BE2C (cell line): ENCODE data around the gene MAPKAPK5. TPM values are rescaled to one million over a fixed set of nuclear protein-coding genes. Genes with fewer than 3 reads are reported as not detected.

Source experiments
- DNase-seq: peaks from one replicate; pipeline ENCODE4 v3.0.0-alpha.2; 2020
- H3K27me3 ChIP-seq: fragments of 250-450 bp; sonication (Bioruptor Pico); 2 replicates; pipeline ENCODE4 v1.5.1; 2020; ENCODE audit warnings: mild to moderate bottlenecking
- H3K36me3 ChIP-seq: fragments of 250-450 bp; sonication (Bioruptor Pico); 2 replicates; pipeline ENCODE4 v1.5.1; 2020; ENCODE audit warnings: mild to moderate bottlenecking
- H3K4me1 ChIP-seq: fragments of 250-450 bp; sonication (Bioruptor Pico); 2 replicates; pipeline ENCODE4 v1.5.1; 2020
- H3K4me3 ChIP-seq: 2 replicates; pipeline ENCODE4 v1.5.1; 2011; ENCODE audit warnings: low read depth, low read length
- H3K9me3 ChIP-seq: fragments of 250-450 bp; sonication (Bioruptor Pico); 2 replicates; pipeline ENCODE4 v1.5.1; 2020
- polyA plus RNA-seq: library from polyadenylated mRNA; unstranded; fragments of >200 nt; gene quantifications from one replicate; pipeline ENCODE4 v1.2.1, GENCODE V29; 2012; ENCODE audit warnings: low read depth, missing spikeins; ENCODE audit not compliant: insufficient read length, insufficient read depth
- TF ChIP-seq, protein P1 (sequence below): IDR thresholded peaks from 2 replicates; pipeline ENCODE4 v1.5.1; 2012; ENCODE audit warnings: mild to moderate bottlenecking, low read depth, low read length

MAPKAPK5 gene, protein sequence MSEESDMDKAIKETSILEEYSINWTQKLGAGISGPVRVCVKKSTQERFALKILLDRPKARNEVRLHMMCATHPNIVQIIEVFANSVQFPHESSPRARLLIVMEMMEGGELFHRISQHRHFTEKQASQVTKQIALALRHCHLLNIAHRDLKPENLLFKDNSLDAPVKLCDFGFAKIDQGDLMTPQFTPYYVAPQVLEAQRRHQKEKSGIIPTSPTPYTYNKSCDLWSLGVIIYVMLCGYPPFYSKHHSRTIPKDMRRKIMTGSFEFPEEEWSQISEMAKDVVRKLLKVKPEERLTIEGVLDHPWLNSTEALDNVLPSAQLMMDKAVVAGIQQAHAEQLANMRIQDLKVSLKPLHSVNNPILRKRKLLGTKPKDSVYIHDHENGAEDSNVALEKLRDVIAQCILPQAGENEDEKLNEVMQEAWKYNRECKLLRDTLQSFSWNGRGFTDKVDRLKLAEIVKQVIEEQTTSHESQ
- polyA plus RNA-seq = 55.5 TPM

DNA sequence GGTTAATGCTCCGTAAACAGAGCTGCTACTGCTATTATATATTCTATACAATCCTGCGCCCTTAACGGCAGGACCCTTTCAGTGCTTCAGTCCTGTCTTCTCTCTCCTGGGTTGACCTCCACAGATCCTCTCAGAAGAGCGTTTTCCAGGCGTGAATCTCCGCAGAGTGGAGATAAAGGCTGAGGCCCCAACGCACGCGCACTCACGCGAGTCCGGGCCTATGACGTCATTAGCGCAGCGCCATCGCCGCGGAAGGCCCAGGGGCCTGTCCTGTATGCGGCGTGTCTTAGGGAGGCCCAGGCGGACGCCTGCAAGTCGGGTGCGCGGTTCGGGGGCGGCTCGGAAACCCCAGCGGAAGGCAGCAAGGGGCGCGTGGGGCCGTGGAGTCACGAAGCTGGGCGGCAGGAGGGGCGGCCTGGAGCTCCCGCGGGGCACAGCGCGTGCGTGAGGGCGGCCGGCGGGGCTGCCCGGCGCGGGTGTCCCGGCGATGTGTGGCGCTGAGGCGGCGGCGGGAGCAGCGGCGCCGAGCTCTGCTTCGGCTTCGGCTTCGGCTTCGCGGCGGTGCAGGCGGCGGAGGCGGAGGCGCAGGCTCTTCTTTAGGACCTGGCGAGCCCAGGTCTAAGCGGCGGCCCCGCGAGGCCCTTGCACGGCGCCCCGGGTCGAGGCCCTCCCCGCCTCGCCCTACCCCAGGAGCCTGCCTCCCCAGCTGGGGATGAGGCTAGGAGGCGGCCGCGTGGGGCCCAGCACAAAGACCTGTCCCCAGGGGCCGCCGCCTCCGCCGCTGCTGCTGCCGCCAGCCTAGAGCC is at the start of gene MAPKAPK5:
Gene MAPKAPK5 (plus strand): TSS at position 479 of the 806 bp plus-strand sequence. CDS start 506 bp downstream, outside the sequence.
- H3K9me3 ChIP-seq = no peaks in the 10 kb centered on the region
- H3K4me3 ChIP-seq = peak within 1 kb of the TSS; percentile 98
- H3K4me1 ChIP-seq = no peaks in the 10 kb centered on the region
- H3K27me3 ChIP-seq = no peaks in the 10 kb centered on the region
- TF ChIP-seq, protein P1, sequence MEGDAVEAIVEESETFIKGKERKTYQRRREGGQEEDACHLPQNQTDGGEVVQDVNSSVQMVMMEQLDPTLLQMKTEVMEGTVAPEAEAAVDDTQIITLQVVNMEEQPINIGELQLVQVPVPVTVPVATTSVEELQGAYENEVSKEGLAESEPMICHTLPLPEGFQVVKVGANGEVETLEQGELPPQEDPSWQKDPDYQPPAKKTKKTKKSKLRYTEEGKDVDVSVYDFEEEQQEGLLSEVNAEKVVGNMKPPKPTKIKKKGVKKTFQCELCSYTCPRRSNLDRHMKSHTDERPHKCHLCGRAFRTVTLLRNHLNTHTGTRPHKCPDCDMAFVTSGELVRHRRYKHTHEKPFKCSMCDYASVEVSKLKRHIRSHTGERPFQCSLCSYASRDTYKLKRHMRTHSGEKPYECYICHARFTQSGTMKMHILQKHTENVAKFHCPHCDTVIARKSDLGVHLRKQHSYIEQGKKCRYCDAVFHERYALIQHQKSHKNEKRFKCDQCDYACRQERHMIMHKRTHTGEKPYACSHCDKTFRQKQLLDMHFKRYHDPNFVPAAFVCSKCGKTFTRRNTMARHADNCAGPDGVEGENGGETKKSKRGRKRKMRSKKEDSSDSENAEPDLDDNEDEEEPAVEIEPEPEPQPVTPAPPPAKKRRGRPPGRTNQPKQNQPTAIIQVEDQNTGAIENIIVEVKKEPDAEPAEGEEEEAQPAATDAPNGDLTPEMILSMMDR = no peak
- peaks cover 49% of the 10 kb centered on the region for H3K36me3 ChIP-seq
- peak; percentile 95 for DNase-seq

DNA sequence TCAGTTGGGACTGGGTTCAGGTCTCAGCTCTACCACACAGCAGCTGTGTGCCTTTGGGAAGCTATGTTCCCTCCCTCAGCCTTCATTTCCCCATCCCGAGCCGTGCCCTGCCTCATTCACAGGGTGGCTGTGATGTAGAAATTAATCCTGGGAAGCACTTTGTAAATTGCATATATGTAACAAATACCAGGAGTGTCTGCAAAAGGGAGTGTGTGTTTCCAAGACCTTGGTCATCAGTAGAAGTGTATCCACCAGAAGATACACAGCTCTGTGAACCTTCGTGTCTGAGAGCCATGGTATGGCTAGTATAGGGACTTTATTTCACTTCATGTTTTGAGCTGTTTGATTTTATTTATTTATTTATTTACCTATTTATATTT is 49.2 kb upstream of the MAPKAPK5 start:
- H3K4me1 ChIP-seq = no peaks in the 10 kb centered on the region
- no peaks in the 10 kb centered on the region for H3K27me3 ChIP-seq
- H3K9me3 ChIP-seq = no peaks in the 10 kb centered on the region
- TF ChIP-seq, protein P1 = no peak
- DNase-seq = no peak
- H3K36me3 ChIP-seq = peaks cover 54% of the 10 kb centered on the region
- no peak overlapping the region for H3K4me3 ChIP-seq

DNA sequence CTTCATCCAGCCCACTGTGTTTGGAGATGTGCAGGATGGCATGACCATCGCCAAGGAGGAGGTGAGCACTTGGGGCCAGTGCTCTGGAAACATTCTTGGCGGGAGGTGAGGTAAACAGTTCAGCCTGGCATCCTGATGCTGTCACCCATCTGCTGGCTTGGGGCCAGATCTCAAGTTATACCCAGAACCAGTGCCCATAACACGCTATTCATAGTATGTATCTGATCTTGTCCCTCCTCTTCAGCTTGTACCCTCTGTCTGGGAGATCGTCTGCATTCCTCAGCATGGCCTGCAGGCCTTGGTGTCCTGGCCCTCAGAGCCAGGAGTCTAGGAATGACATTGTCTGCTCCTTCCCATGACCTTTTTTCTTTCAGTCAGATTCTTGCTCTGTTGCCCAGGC is 43.8 kb upstream of the MAPKAPK5 start:
- TF ChIP-seq, protein P1 = no peak
- DNase-seq = no peak
- Histone ChIP-seq H3K4me1 (no peaks in the 10 kb centered on the region), H3K9me3 (no peaks in the 10 kb centered on the region), H3K36me3 (peaks cover 52% of the 10 kb centered on the region), H3K4me3 (no peak overlapping the region), H3K27me3 (no peaks in the 10 kb centered on the region)

DNA sequence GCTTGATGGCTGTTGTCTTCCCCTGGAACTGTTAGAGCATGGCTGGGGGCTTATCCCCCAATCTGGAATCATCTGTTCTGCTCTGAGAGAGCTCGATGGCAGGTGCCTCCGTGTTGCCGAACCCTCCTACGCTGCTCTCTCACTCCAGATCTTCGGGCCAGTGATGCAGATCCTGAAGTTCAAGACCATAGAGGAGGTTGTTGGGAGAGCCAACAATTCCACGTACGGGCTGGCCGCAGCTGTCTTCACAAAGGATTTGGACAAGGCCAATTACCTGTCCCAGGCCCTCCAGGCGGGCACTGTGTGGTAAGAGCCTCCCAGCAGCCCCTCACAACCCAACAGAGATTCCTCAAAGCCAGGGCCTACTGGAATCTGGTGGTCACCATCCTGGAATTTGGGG is 42.3 kb upstream of the MAPKAPK5 start:
- no peaks in the 10 kb centered on the region for H3K9me3 ChIP-seq
- no peaks in the 10 kb centered on the region for H3K27me3 ChIP-seq
- H3K4me1 ChIP-seq = no peaks in the 10 kb centered on the region
- TF ChIP-seq, protein P1 = no peak
- peaks cover 44% of the 10 kb centered on the region for H3K36me3 ChIP-seq
- H3K4me3 ChIP-seq = no peak overlapping the region
- no peak for DNase-seq

DNA sequence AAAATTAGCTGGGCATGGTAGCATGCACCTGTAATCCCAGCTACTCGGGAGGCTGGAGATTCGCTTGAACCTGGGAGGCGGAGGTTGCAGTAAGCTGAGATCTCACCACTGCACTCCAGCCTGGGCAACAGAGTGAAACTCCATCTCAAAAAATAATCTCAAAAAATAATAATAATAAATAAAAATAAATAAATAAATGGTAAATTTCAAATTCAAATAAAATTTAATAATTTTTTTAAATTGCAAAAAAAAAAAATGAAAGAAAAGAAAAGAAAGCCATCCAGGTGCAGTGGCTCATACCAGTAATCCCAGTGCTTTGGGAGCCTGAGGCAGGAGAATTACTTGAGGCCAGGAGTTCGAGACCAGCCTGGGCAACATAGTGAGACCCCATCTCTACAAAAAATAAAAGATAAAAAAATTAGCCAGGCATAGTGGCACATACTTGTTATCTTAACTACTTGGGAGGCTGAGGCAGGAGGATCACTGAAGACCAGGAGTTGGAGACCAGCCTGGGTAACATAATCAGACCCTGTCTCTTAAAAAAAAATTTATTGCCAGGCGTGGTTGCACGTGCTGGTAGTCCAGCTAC is 38.9 kb upstream of the MAPKAPK5 start:
- Histone ChIP-seq H3K4me1 (no peaks in the 10 kb centered on the region), H3K4me3 (no peak overlapping the region), H3K36me3 (peaks cover 39% of the 10 kb centered on the region), H3K27me3 (no peaks in the 10 kb centered on the region), H3K9me3 (no peaks in the 10 kb centered on the region)
- TF ChIP-seq, protein P1 = no peak
- no peak for DNase-seq
